ENCODE measurements around the gene CREBBP. TPM values are rescaled to one million over a fixed set of nuclear protein-coding genes. Genes with fewer than 3 reads are reported as not detected.

CREBBP gene
- total RNA-seq, 2 experiments from 2014 or later: 36.0 to 72.3 TPM

DNA sequence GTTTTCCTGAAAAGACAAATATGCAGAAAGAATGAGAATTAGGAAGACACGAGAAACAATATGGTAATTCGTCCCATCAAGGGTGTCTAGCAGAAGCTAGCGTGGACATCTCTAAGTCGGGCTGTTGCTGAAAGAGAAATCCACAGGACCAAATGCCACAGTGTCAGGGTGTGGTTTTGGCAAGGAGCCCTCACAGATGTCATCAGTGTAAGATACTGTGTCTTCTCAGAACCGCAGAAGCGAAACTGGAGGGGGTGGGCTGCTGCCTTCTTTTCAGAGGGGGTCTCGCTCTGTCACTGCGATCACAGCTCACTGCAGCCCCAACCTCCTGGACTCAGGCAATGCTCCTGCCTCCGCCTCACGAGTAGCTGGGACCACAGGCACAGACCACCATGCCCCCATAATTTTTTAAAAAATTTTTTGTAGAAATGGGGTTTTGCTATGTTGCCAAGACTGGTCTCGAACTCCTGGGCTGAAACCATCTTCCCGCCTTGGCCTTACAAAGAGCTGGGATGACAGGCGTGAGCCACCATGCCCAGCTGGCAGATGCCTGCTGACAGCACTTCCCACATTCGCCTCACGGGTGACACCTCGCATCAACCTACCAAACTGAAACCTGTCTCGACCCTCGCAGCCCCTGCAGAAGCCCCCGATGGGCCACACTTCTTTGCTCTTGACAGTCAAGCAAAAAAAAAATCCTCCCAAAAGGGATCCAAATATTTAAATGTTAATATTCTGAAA, 189.4 kb downstream of the CREBBP start:
- no TSS peak for BruUV-seq (replicated peaks)
- H3K4me2 ChIP-seq (ENCODE audit: low read length): no peak overlapping the region
- H2AFZ ChIP-seq (ENCODE audit: low read length): no peak overlapping the region
- ChIA-PET CTCF (ENCODE audit: unreplicated experiment) (no interaction called here), POLR2A (interaction anchor here (0.6 kb wide), 1 partner anchor 11 kb away, joined by 4 read pairs; no protein-coding TSS in a partner anchor)
- H3K4me3 ChIP-seq (ENCODE audit: low read depth, low read length, poor library complexity, severe bottlenecking): no peak overlapping the region
- H4K20me1 ChIP-seq (ENCODE audit: insufficient read depth, low read length): no peaks in the 10 kb centered on the region
- DNase-seq (ENCODE audit: low spot score): no peak
- intact Hi-C loops (cut with micrococcal nuclease; ENCODE audit: unreplicated experiment): loop anchor here (1.0 kb wide), 1 partner anchor 189 kb away; the partner anchor contains the start of gene CREBBP
- H3K4me1 ChIP-seq (ENCODE audit: insufficient read depth, low read length, poor library complexity, severe bottlenecking): no peaks in the 10 kb centered on the region
- H3K79me2 ChIP-seq (ENCODE audit: insufficient read depth, low read depth, low read length): peaks cover 4% of the 10 kb centered on the region
- no peaks in the 10 kb centered on the region for H3K9me3 ChIP-seq (ENCODE audit: low read length)
- no peak overlapping the region for H3K27ac ChIP-seq (ENCODE audit: low read depth, low read length, poor library complexity, severe bottlenecking)
- H3K36me3 ChIP-seq (ENCODE audit: insufficient read depth, low read length): peaks cover 75% of the 10 kb centered on the region
- H3K9me2 ChIP-seq (ENCODE audit: insufficient read depth, low read length): no peaks in the 10 kb centered on the region
- TF ChIP-seq CTCF (conservative IDR thresholded peaks at IDR 0.05; ENCODE audit: low read length) (no peak), EZH2phosphoT487 (IDR thresholded peaks at IDR 0.05; ENCODE audit: borderline replicate concordance, low read depth, low read length) (no peak)

DNA sequence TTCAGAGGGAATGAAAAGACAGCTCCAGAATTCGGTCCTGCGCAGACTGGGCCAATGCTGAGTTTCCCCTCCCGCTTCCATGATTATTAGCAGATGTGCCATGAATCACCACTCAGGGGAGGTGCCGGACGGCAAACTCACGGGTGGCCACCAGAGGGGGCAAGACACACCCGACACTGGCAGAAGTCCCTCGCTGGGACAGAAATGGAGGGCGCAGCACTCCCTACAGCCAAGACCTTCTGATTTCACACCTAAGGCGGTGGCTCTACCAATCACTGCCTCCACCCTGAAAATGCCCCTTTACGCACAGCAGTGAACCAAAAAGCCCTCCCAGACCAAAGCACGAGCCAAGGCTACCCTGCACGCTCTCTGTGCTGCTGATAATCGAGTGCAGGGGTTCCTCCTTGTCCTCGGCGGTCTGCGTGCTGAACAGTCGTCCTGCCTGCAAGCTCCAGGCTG, 190.0 kb downstream of the CREBBP start:
- peaks cover 75% of the 10 kb centered on the region for H3K36me3 ChIP-seq (ENCODE audit: insufficient read depth, low read length)
- TF ChIP-seq EZH2phosphoT487 (IDR thresholded peaks at IDR 0.05; ENCODE audit: borderline replicate concordance, low read depth, low read length) (no peak), CTCF (conservative IDR thresholded peaks at IDR 0.05; ENCODE audit: low read length) (peak; percentile 96)
- H3K9me2 ChIP-seq (ENCODE audit: insufficient read depth, low read length): no peaks in the 10 kb centered on the region
- ChIA-PET POLR2A (no interaction called here), CTCF (ENCODE audit: unreplicated experiment) (no interaction called here)
- no peak overlapping the region for H3K4me3 ChIP-seq (ENCODE audit: low read depth, low read length, poor library complexity, severe bottlenecking)
- intact Hi-C loops (cut with micrococcal nuclease; ENCODE audit: unreplicated experiment): loop anchor here (1.0 kb wide), 1 partner anchor 190 kb away; the partner anchor contains the start of gene CREBBP
- H3K9me3 ChIP-seq (ENCODE audit: low read length): no peaks in the 10 kb centered on the region
- no peak overlapping the region for H2AFZ ChIP-seq (ENCODE audit: low read length)
- peak; percentile 82 for DNase-seq (ENCODE audit: low spot score)
- H4K20me1 ChIP-seq (ENCODE audit: insufficient read depth, low read length): no peaks in the 10 kb centered on the region
- H3K79me2 ChIP-seq (ENCODE audit: insufficient read depth, low read depth, low read length): no peaks in the 10 kb centered on the region; the same call in 1 of the 2 replicates
- no peak overlapping the region for H3K4me2 ChIP-seq (ENCODE audit: low read length)
- no peaks in the 10 kb centered on the region for H3K4me1 ChIP-seq (ENCODE audit: insufficient read depth, low read length, poor library complexity, severe bottlenecking)
- no peak overlapping the region for H3K27ac ChIP-seq (ENCODE audit: low read depth, low read length, poor library complexity, severe bottlenecking)
- BruUV-seq (replicated peaks): no TSS peak

GRCh38 chr16:3689731-3690130, 190.8 kb downstream of the CREBBP start:
- Histone ChIP-seq H3K4me3 (ENCODE audit: low read depth, low read length, poor library complexity, severe bottlenecking) (no peak overlapping the region), H3K4me1 (ENCODE audit: insufficient read depth, low read length, poor library complexity, severe bottlenecking) (no peaks in the 10 kb centered on the region), H2AFZ (ENCODE audit: low read length) (no peak overlapping the region), H3K9me3 (ENCODE audit: low read length) (no peaks in the 10 kb centered on the region), H3K4me2 (ENCODE audit: low read length) (no peak overlapping the region), H3K9me2 (ENCODE audit: insufficient read depth, low read length) (no peaks in the 10 kb centered on the region), H4K20me1 (ENCODE audit: insufficient read depth, low read length) (no peaks in the 10 kb centered on the region), H3K79me2 (ENCODE audit: insufficient read depth, low read depth, low read length) (no peaks in the 10 kb centered on the region), H3K36me3 (ENCODE audit: insufficient read depth, low read length) (peaks cover 75% of the 10 kb centered on the region), H3K27ac (ENCODE audit: low read depth, low read length, poor library complexity, severe bottlenecking) (no peak overlapping the region)
- no TSS peak for BruUV-seq (replicated peaks)
- TF ChIP-seq CTCF (conservative IDR thresholded peaks at IDR 0.05; ENCODE audit: low read length) (no peak), EZH2phosphoT487 (IDR thresholded peaks at IDR 0.05; ENCODE audit: borderline replicate concordance, low read depth, low read length) (no peak)
- intact Hi-C loops (cut with micrococcal nuclease; ENCODE audit: unreplicated experiment): loop anchor here (1.0 kb wide), 1 partner anchor 191 kb away; the partner anchor contains the start of gene CREBBP
- no peak for DNase-seq (ENCODE audit: low spot score)
- ChIA-PET POLR2A (no interaction called here), CTCF (ENCODE audit: unreplicated experiment) (no interaction called here)

All from OCI-LY7 (cell line).